Measurements from ENCODE around the gene ANGPT4.

Gene ANGPT4, protein sequence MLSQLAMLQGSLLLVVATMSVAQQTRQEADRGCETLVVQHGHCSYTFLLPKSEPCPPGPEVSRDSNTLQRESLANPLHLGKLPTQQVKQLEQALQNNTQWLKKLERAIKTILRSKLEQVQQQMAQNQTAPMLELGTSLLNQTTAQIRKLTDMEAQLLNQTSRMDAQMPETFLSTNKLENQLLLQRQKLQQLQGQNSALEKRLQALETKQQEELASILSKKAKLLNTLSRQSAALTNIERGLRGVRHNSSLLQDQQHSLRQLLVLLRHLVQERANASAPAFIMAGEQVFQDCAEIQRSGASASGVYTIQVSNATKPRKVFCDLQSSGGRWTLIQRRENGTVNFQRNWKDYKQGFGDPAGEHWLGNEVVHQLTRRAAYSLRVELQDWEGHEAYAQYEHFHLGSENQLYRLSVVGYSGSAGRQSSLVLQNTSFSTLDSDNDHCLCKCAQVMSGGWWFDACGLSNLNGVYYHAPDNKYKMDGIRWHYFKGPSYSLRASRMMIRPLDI

DNA sequence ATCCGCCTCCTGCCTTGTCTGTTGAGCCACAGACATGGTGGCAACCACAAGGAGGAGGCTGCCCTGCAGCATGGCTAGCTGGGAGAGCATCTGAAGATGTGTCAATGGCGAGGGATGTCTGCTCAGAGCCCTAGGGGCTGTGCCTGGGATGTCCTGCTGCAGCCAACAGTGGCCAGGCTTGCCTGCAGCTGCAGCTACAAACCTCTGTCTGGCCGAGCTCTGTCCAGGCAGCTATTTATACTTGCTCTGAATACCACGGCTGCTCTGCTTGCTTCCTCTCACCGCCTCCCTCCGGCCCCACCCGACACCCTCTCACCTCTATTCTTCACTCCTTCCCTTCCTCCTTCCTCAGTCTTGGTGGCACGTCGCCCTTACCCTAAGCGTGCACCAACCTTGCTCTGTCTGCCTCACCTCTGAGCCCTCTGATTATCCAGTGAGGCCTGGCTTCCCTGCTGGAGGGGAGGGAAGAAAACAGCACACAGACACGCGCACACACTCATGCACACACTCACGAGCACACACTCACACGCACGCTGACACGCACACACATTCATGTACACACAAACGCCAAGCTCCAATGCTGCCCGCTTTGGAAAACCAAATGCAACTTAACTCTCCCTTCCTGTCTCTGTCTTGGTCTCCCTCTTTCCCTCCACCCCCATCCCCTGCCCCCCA is at the start of gene ANGPT4:
Gene ANGPT4 (minus strand): TSS at position 210 of the 675 bp plus-strand sequence. CDS start 120 bp downstream, at position 90.
- Mint-ChIP-seq H3K4me1 (peaks cover 14% of the 10 kb centered on the region), H3K9me3 (no peaks in the 10 kb centered on the region), H3K27ac (no peak within 1 kb of the TSS), H3K27me3 (peaks cover 22% of the 10 kb centered on the region), H3K4me3 (no peak within 1 kb of the TSS)
- no peak for ATAC-seq
- no peak for DNase-seq

DNA sequence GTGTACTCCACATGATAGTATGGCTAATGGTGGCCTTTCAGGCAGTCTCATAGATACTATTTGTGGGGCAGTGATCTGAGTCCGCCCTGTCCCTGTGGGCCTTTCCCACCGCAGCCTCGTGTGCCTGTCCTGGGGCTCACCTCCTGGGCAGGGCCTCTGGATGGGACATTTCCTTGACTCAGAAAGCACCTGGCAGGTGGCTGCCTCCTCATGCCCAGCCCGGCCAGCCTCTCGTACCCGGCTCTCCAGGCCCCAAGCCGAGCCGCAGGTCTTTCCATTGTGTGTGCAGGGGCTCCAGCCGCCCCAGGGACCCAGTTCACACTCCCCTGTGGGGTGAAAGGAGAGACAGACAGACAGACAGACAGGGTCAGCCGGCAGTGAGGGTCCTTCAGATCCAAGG is 47.7 kb upstream of the ANGPT4 start:
- H3K4me1 Mint-ChIP-seq, result peaks cover 6% of the 10 kb centered on the region
- H3K4me3 Mint-ChIP-seq, result no peak overlapping the region
- H3K9me3 Mint-ChIP-seq, result no peaks in the 10 kb centered on the region
- DNase-seq (no peak), ATAC-seq (no peak)
- peaks cover 2% of the 10 kb centered on the region for H3K27me3 Mint-ChIP-seq
- no peak overlapping the region for H3K27ac Mint-ChIP-seq

DNA sequence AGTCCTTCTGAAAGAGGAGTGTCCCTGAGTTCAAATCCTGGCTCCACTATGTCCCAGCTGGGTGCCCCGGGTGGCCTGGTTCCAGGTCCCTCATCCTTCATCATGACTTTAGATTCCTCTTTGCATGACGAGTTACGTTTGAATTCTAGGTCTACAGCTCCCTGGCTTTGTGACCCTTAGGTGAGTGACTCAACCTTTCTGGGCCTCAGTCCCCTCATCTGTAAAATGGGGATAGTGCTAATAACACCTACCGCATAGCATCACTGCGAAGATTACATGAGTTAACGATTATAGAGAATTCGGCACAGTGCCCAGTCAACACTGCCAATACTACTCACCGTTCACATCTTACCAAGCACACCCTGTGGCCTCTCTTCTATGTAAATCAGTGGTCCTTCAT is 46.5 kb upstream of the ANGPT4 start:
- peaks cover 8% of the 10 kb centered on the region for H3K27me3 Mint-ChIP-seq
- ATAC-seq (no peak), DNase-seq (no peak)
- no peaks in the 10 kb centered on the region for H3K9me3 Mint-ChIP-seq
- H3K27ac Mint-ChIP-seq, result no peak overlapping the region
- no peak overlapping the region for H3K4me3 Mint-ChIP-seq
- H3K4me1 Mint-ChIP-seq, result peaks cover 6% of the 10 kb centered on the region

DNA sequence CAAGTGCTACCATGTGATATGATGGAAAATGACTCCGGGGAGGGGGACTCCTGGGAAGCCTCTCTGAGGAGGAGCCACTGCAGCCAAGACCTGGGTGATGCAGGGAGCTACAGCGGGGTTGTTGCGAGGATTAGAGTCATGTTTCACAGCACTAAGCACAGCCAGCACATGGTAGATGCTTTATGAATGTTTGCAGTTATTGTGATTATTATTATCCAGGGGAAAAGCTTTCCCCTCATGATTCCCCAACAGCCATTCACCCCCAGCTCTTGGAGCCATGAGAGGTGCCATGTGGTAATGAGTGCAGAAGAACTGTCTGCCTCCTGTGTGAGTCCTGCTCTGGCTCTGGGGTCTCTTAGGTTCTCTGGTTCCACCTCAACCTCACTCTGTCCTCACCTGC is 46.1 kb upstream of the ANGPT4 start:
- no peak overlapping the region for H3K4me3 Mint-ChIP-seq
- no peak overlapping the region for H3K27ac Mint-ChIP-seq
- peaks cover 13% of the 10 kb centered on the region for H3K27me3 Mint-ChIP-seq
- peaks cover 6% of the 10 kb centered on the region for H3K4me1 Mint-ChIP-seq
- ATAC-seq (no peak), DNase-seq (no peak)
- no peaks in the 10 kb centered on the region for H3K9me3 Mint-ChIP-seq

DNA sequence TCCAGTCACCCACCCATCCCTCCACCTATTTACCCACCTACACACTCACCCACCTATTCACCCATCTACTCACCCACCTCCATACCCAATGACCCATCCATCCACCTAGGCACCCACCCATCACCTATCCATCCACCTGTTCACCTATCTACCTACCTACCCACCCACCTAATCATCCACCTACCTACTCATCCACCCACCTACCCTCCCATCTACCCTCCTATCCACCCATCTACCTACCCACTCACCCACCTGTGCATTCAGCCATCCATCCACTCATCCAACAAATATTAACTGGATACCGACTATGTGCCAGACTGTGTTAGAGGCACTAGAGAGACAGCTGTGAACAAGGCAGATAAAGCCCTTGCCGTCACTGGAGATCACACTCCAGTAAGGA is 45.6 kb upstream of the ANGPT4 start:
- peaks cover 6% of the 10 kb centered on the region for H3K4me1 Mint-ChIP-seq
- no peak for ATAC-seq
- no peak for DNase-seq
- no peak overlapping the region for H3K4me3 Mint-ChIP-seq
- H3K27ac Mint-ChIP-seq, result peak overlapping the region in 1 of 2 donors; percentile 4
- H3K27me3 Mint-ChIP-seq, result peaks cover 14% of the 10 kb centered on the region
- no peaks in the 10 kb centered on the region for H3K9me3 Mint-ChIP-seq

DNA sequence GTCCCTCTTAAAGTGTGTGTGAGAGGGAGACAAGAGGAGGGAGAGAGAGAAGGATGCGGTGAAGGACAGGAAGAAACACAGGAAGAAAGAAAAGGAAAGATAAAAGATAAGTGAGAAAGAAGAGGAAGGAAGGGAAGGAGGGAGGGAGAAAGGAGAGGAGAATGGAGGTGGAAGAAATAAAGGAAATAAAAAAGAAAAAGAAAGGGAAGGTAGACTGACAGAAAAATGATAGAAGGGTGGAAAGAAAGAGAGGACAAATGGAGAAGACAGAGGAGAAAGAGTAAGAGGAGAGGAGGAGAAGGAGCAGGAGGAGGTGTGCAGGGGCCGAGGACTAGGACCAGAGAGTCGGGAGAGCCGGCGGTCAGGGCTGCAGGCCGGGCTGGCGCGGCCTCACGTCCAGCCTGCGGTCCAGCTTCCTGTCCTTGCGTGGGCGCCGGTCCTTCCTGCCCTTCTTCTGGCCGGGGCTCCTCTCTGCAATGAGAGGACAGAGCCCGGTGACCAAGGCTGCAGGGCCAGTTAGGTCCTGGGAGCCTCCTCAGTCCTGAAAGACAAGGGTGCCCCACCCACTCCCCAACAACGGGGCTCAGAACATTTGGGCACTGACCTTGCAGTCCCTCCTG is 44.0 kb upstream of the ANGPT4 start:
- Mint-ChIP-seq H3K27ac (no peak overlapping the region), H3K4me1 (peaks cover 6% of the 10 kb centered on the region), H3K9me3 (no peaks in the 10 kb centered on the region), H3K4me3 (no peak overlapping the region), H3K27me3 (peaks cover 31% of the 10 kb centered on the region)
- ATAC-seq, result no peak
- DNase-seq, result no peak

DNA sequence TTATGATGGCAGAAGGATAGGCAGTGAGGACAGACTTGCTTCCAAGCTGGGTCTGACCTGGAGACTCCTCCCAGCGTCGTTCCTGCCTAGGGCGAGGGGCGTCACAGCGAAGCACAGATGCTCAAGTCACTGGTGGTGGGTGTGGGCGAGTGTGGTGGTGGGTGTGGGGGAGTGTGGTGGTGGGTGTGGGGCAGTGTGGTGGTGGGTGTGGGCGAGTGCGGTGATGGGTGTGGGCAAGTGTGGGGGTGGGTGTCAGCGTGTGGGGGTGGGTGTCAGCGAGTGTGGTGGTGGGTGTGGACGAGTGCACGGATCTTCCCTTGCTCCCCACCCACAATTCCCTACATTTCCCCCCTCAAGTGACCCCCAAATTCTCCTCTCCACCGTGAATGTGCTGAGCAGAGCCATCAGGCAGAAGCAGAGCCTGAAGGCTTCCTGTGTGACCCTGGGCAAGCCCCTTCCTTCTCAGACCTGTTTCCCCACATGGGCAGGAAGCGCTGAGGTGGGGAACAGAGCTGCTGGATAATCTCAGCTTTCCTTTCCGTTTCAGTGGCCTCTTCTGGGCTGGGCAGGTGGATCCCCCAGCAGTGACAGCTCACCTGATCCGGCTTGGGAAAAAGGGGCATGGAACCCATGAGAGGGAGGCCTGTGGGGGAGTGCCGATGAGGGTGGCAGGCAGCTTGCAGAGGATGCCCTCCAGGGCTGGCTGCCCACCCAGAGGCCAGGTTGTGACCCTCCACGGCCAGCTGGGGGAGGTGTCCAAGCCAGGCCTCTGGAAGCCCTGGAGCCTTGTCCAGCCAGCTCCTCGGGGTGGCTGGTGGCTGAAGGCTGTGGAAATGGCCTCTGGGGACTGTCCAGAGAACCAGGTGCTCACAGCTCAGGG is 43.0 kb upstream of the ANGPT4 start:
- Mint-ChIP-seq H3K27me3 (peaks cover 40% of the 10 kb centered on the region), H3K27ac (no peak overlapping the region), H3K4me3 (no peak overlapping the region), H3K4me1 (peaks cover 6% of the 10 kb centered on the region), H3K9me3 (no peaks in the 10 kb centered on the region)
- DNase-seq, result peak in 1 of 2 donors; percentile 14
- ATAC-seq, result peak; percentile 35

DNA sequence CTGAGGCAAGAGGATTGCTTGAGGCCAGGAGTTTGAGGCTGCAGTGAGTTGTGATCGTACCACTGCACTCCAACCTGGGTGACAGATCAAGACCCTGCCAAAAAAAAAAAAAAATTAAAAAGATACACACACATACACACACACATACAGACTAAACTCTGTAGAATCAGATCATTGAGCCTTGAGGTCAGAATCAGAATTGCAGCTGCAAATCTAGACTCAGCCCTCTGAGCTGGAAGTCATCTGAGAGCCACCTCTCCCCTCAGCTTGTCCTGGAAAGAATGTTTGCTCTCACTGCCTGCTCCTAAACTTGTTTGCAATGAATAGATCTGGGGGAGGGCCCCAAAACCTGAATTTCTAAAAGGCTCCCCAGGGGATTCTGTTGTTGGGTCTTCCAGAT is 41.4 kb upstream of the ANGPT4 start:
- H3K4me1 Mint-ChIP-seq, result peaks cover 6% of the 10 kb centered on the region

DNA sequence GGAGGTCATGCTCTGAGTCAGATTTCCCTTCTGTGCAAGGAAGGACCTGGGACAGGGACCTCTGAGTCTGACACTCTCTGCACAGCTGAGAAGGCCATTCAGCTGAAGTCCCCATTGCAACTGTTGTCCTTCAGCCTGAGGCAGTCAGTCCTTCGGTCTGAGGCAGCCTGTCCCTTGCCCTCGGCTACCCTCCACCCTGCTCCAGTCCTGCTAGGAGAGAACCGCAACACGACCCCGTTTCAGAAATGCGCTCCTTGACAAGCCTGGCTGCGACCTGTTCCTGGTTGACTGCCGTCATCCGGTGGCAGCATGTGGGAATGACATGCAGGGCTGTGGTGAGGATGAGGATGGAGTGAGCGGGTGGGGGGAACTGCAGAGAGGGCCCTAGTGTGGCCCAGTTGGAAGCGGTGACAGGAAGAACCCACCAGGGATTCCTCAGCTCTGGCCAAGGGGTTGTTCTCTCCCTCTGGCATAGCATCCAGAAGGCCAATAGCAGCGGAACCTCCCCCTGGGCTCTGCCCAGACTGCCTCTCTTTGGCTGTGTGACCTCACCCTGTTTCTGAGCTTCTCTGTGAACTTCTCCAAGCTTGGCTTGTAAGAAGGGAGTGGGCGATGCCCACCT is 40.3 kb upstream of the ANGPT4 start:
- ATAC-seq (peak; percentile 87), DNase-seq (peak; percentile 76 to 77)
- H3K27ac Mint-ChIP-seq, result no peak overlapping the region
- peaks cover 46% of the 10 kb centered on the region for H3K27me3 Mint-ChIP-seq
- H3K9me3 Mint-ChIP-seq, result no peaks in the 10 kb centered on the region
- peaks cover 6% of the 10 kb centered on the region for H3K4me1 Mint-ChIP-seq
- no peak overlapping the region for H3K4me3 Mint-ChIP-seq

More for the DNA sequence above, 41.4 kb upstream of the ANGPT4 start:
- ATAC-seq (no peak), DNase-seq (no peak)
- no peak overlapping the region for H3K4me3 Mint-ChIP-seq
- peaks cover 46% of the 10 kb centered on the region for H3K27me3 Mint-ChIP-seq
- H3K27ac Mint-ChIP-seq, result no peak overlapping the region
- no peaks in the 10 kb centered on the region for H3K9me3 Mint-ChIP-seq

DNA sequence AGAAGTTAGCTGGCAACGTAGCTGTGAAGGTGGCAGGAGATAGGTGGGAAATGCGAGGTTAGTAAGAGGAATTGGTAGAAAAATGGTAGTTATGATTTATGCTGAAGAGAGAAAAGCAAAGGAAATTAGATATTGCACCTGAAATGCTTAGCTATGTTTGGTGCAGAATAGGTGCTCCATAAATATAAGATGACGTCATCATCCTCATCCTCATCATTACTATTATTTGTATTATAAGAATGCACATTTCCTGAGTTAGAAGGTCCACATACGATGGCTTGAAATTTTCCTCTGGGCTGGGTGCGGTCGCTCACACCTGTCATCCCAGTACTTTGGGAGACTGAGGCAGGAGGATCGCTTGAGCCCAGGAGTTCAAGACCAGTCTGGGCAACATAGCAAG is 39.5 kb upstream of the ANGPT4 start:
- Mint-ChIP-seq H3K27ac (no peak overlapping the region), H3K9me3 (no peaks in the 10 kb centered on the region), H3K4me3 (no peak overlapping the region), H3K27me3 (peaks cover 46% of the 10 kb centered on the region), H3K4me1 (peaks cover 6% of the 10 kb centered on the region)
- DNase-seq, result no peak
- ATAC-seq, result no peak

DNA sequence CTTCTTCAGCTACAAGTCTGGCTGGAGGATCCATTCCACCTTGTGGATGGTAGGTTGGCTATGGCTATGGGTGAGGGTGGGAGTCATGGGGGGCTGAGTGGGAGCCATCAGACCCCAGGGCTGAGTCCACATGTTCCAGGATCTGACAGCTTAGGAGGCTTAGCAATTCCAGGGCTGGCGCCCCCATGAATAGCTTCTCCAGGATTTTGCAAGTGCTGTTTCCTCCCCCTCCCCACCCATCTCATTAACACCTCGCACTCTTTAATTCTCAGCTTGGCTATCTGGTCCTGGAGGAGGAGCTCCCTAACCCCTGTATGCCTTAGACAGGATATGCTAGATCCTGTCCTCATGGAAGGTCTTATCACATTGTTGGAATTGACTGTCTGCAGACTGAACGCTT is 39.0 kb upstream of the ANGPT4 start:
- Mint-ChIP-seq H3K27ac (peak overlapping the region in 1 of 2 donors; percentile 29), H3K9me3 (no peaks in the 10 kb centered on the region), H3K4me1 (peaks cover 6% of the 10 kb centered on the region), H3K27me3 (peaks cover 46% of the 10 kb centered on the region), H3K4me3 (no peak overlapping the region)
- DNase-seq (no peak), ATAC-seq (no peak)

DNA sequence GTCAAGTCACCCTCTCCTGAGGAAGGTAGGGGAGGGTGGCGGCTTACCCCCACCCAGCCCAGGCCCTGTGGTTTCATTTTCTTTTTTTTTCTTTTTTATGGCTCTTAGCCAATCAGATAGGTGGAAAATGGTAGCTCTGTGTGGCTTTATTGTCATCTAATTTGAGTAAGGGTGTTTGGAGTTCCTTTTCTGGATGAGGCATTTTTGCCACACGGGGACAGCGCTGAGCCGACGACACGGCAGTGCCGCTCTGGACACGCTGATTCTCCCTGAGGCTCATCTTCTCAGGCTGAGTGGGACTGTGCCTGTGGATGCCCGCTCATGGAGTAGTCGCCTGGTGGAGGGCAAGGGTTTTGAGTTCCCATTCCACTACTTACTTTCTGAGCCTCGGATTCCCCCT is 37.6 kb upstream of the ANGPT4 start:
- Mint-ChIP-seq H3K4me3 (no peak overlapping the region), H3K4me1 (no peaks in the 10 kb centered on the region), H3K9me3 (no peaks in the 10 kb centered on the region), H3K27me3 (peaks cover 51% of the 10 kb centered on the region), H3K27ac (no peak overlapping the region)
- DNase-seq (no peak), ATAC-seq (no peak)

DNA sequence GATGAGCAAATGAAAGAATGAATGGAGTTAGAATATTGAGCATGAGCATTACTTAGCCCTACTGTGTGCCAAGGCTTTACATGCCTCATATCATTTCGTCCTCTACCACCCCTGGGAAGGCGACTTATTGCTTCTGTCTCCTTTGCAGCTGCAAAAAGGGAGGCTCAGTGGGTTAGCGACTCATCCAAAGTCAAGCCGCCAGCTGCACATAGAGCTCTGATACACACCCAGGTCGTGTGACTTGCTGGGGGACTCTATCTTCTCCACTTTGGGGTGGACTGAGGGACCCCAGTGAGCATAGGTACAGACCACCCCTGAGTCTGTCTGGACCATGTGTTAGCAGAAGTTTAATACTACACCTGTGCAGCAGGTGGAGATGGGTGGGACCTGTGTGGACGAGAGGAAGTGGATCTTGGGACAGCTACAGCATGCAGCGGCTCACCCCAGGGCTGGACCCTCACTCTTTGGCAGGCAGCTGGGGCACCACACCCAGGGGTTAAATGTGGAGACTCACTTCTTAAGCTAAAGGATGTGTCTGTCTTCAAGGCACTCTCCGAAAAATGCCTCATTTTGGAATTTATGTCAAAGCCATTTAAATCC is 36.2 kb upstream of the ANGPT4 start:
- Mint-ChIP-seq H3K27ac (no peak overlapping the region), H3K4me1 (no peaks in the 10 kb centered on the region), H3K9me3 (no peaks in the 10 kb centered on the region), H3K27me3 (peaks cover 50% of the 10 kb centered on the region), H3K4me3 (no peak overlapping the region)
- no peak for DNase-seq
- ATAC-seq, result no peak

DNA sequence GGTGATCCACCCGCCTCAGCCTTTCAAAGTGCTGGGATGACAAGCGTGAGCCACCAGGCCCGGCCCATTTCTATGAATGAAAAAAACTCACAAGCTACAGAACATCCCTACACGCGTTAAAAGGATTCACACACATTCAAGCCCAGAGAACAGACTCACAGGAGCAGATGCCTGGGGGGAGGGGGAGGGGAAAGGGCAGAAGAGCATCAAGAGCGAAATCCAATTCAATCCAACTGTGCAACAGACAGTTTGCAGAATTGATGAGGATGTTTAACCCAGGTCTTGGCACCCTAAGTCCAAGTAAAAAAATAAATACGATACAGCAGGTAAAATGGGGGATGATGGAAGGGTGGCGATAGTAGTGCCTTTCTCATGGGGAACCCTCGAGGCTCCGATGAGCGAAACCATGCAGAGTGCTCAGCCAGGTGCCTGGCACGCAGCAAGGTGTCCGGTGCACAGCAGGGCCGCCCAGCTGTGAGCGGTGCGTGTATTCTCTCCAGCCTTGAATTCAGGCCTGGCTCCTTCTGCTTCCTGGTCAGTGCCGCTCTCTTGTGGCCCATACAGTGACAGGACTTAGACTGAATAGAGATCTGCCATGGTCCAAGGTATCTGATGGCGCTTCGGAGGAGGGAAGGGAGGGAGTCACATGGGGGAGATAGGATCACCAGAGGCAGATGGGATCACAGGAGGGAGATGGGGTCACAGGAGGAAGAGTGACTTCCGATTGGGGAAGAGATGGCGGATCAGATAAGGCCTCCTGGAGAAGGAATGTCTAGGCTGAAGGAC is 35.4 kb upstream of the ANGPT4 start:
- DNase-seq, result no peak
- no peak overlapping the region for H3K27ac Mint-ChIP-seq
- peaks cover 46% of the 10 kb centered on the region for H3K27me3 Mint-ChIP-seq

More for the DNA sequence above, 35.4 kb upstream of the ANGPT4 start:
- no peak overlapping the region for H3K4me3 Mint-ChIP-seq
- no peaks in the 10 kb centered on the region for H3K9me3 Mint-ChIP-seq
- no peak for ATAC-seq
- H3K4me1 Mint-ChIP-seq, result no peaks in the 10 kb centered on the region
